ENCODE data around the gene CACNA1I.
"Not testable (repeated sequence)": the region's sequence is repeated elsewhere in the genome, so short reads cannot be mapped to it uniquely, and the experiment has no call there.

The CACNA1I gene

GRCh38 chr22:39732625-39733024, 162.1 kb downstream of the CACNA1I start:
- H3K4me3 ChIP-seq (ENCODE audit: low read depth, low read length): no peak overlapping the region
- no peak for DNase-seq (ENCODE audit: low read depth)
- no peak for TF ChIP-seq MYC (IDR thresholded peaks at IDR 0.05; ENCODE audit: low read depth, low read length)
- TF ChIP-seq CTCF (IDR thresholded peaks at IDR 0.05; ENCODE audit: low read depth, low read length): no peak
- no peak for TF ChIP-seq POLR2A (IDR thresholded peaks at IDR 0.05; ENCODE audit: extremely low read depth, insufficient read length)
- TF ChIP-seq MAX (IDR thresholded peaks at IDR 0.05; ENCODE audit: low read depth, low read length): no peak

GRCh38 chr22:39733191-39733590, 162.6 kb downstream of the CACNA1I start:
- DNase-seq (ENCODE audit: low read depth): no peak
- H3K4me3 ChIP-seq (ENCODE audit: low read depth, low read length): no peak overlapping the region
- TF ChIP-seq MYC (IDR thresholded peaks at IDR 0.05; ENCODE audit: low read depth, low read length) (no peak), MAX (IDR thresholded peaks at IDR 0.05; ENCODE audit: low read depth, low read length) (no peak), POLR2A (IDR thresholded peaks at IDR 0.05; ENCODE audit: extremely low read depth, insufficient read length) (no peak), CTCF (IDR thresholded peaks at IDR 0.05; ENCODE audit: low read depth, low read length) (no peak)

GRCh38 chr22:39734046-39734445, 163.5 kb downstream of the CACNA1I start:
- H3K4me3 ChIP-seq (ENCODE audit: low read depth, low read length); DNase-seq (ENCODE audit: low read depth): not testable (repeated sequence)

DNA sequence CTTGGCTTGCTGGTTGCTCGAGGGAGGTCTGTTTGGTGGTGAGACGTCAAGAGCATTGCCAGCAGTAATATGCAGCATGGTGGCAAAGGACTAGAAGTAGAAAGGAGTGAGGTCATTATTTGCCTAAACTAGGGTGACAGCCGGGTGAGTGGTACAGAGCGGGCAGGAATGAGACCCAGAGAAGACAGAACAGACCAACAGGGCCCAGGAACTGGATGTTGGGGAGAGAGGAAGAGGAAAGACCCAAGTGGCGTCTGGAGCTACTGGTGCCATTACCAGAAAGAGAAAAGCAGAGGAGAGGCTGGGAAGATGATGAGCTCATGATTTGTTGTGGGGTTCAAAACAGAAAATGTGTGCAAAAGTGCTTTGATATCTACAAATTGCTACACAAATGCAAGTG, 164.3 kb downstream of the CACNA1I start:
- no peak for DNase-seq (ENCODE audit: low read depth)
- no peak for TF ChIP-seq POLR2A (IDR thresholded peaks at IDR 0.05; ENCODE audit: extremely low read depth, insufficient read length)
- no peak for TF ChIP-seq MAX (IDR thresholded peaks at IDR 0.05; ENCODE audit: low read depth, low read length)
- H3K4me3 ChIP-seq (ENCODE audit: low read depth, low read length): no peak overlapping the region

DNA sequence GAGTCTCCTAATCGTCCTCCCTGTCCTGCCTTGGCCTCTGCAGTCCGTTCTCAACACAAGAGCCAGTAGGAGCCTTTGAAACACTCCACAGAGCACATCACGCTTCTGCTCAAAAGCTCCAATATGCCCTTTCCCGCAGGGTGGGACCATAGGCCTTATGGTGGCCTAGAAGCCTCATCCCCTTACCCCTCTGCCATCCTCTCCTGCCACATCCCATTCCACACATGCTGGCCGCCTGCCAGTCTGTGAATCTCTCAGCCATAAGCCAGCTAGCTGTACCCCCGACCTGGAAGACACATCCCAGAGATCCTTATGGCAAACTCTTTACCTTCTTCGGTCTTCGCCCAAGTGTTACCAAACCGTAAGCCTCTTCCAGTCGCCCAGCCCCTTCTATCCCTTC, 165.2 kb downstream of the CACNA1I start:
- no peak overlapping the region for H3K4me3 ChIP-seq (ENCODE audit: low read depth, low read length)
- no peak for DNase-seq (ENCODE audit: low read depth)
- TF ChIP-seq CTCF (IDR thresholded peaks at IDR 0.05; ENCODE audit: low read depth, low read length) (no peak), POLR2A (IDR thresholded peaks at IDR 0.05; ENCODE audit: extremely low read depth, insufficient read length) (no peak)

DNA sequence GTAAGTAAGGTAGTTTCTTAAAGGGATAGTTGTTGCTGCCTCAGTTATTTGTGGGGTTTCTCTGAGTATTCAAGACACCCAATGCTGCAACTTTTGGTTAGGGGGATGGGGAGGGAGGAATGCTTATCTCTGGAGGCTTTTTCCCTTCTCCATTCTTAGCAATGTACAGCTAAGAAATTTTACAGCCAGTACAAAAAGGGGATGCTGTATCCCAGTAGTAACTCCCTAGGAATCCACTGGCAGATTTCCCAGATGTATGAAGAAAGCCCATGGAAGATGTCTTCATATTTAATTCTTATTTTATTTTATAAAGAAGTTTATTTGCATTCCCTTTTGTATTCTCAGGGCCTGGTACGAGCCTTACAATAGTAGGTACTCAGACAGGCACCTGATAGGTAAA, 168.2 kb downstream of the CACNA1I start:
- TF ChIP-seq CTCF (IDR thresholded peaks at IDR 0.05; ENCODE audit: low read depth, low read length): no peak
- TF ChIP-seq MAX (IDR thresholded peaks at IDR 0.05; ENCODE audit: low read depth, low read length): no peak
- no peak for TF ChIP-seq MYC (IDR thresholded peaks at IDR 0.05; ENCODE audit: low read depth, low read length)
- no peak for TF ChIP-seq POLR2A (IDR thresholded peaks at IDR 0.05; ENCODE audit: extremely low read depth, insufficient read length)
- DNase-seq (ENCODE audit: low read depth): no peak
- no peak overlapping the region for H3K4me3 ChIP-seq (ENCODE audit: low read depth, low read length)
